GM23338 (cell line): Measurements from ENCODE around the gene MYOZ2. TPM values are rescaled to one million over a fixed set of nuclear protein-coding genes. Genes with fewer than 3 reads are reported as not detected.
A peak's percentile ranks its signal among the peaks of the same experiment; 100 is the strongest.

Experiments
- ATAC-seq: fragments of 200-7000 bp; cut with Tn5 transposase; 3 replicates; pipeline ENCODE4 v1.9.1; 2020
- DNase-seq: peaks from one replicate; pipeline ENCODE4 v3.0.0-alpha.2; 2015; ENCODE audit warnings: low spot score
- H2AFZ ChIP-seq: fragments of 200-600 bp; sonication (generic); 2 replicates; pipeline ENCODE4 v1.8.0; 2016; ENCODE audit warnings: antibody characterized with exemption, mild to moderate bottlenecking, moderate library complexity
- H3F3A ChIP-seq: fragments of 200-600 bp; sonication (generic); replicated peaks from 2 replicates; pipeline ENCODE4 v1.8.0; 2017; ENCODE audit warnings: antibody characterized with exemption, mixed run types, low read depth
- H3K27ac ChIP-seq: fragments of 200-600 bp; sonication (generic); 2 replicates; pipeline ENCODE4 v1.6.1; 2016; ENCODE audit warnings: low read depth
- H3K27me3 ChIP-seq: fragments of 200-600 bp; sonication (generic); 2 replicates; pipeline ENCODE4 v1.8.0; 2016; ENCODE audit warnings: mild to moderate bottlenecking, mixed run types, moderate library complexity; ENCODE audit not compliant: insufficient read depth
- H3K36me3 ChIP-seq: fragments of 200-600 bp; sonication (generic); 2 replicates; pipeline ENCODE4 v1.8.0; 2016; ENCODE audit warnings: mild to moderate bottlenecking; ENCODE audit not compliant: insufficient read depth
- H3K4me1 ChIP-seq: fragments of 200-600 bp; sonication (generic); 2 replicates; pipeline ENCODE4 v1.8.0; 2016; ENCODE audit warnings: mild to moderate bottlenecking, moderate library complexity; ENCODE audit not compliant: insufficient read depth
- H3K4me2 ChIP-seq: fragments of 200-600 bp; sonication (generic); 2 replicates; pipeline ENCODE4 v1.7.1; 2017; ENCODE audit warnings: mixed run types
- H3K4me3 ChIP-seq: fragments of 200-600 bp; sonication (generic); 2 replicates; pipeline ENCODE4 v1.6.1; 2016; ENCODE audit warnings: mixed run types
- H3K79me2 ChIP-seq: fragments of 200-600 bp; sonication (generic); replicated peaks from 2 replicates; pipeline ENCODE4 v1.8.0; 2017; ENCODE audit warnings: mild to moderate bottlenecking; ENCODE audit not compliant: insufficient read depth
- H3K9me2 ChIP-seq: fragments of 200-600 bp; sonication (generic); 2 replicates; pipeline ENCODE4 v1.8.0; 2017; ENCODE audit not compliant: insufficient read depth
- H4K20me1 ChIP-seq: fragments of 200-600 bp; sonication (generic); replicated peaks from 2 replicates; pipeline ENCODE4 v1.8.0; 2017; ENCODE audit warnings: mild to moderate bottlenecking; ENCODE audit not compliant: insufficient read depth
- H3K27ac Mint-ChIP-seq: 2 replicates; pipeline ENCODE4 v1.8.0; 2020; ENCODE audit warnings: inconsistent platforms, mild to moderate bottlenecking, moderate library complexity, mixed read lengths
- H3K27me3 Mint-ChIP-seq: 3 replicates; pipeline ENCODE4 v1.8.0; 2022; ENCODE audit warnings: low read depth, mild to moderate bottlenecking, moderate library complexity, mixed read lengths, inconsistent platforms; ENCODE audit not compliant: insufficient read depth, poor library complexity
- H3K36me3 Mint-ChIP-seq: 3 replicates; pipeline ENCODE4 v1.8.0; 2021; ENCODE audit warnings: low read depth, mild to moderate bottlenecking, inconsistent platforms, moderate library complexity, mixed read lengths
- H3K4me1 Mint-ChIP-seq: 3 replicates; pipeline ENCODE4 v1.8.0; 2020; ENCODE audit warnings: mild to moderate bottlenecking, inconsistent platforms, mixed read lengths
- H3K4me3 Mint-ChIP-seq: 3 replicates; pipeline ENCODE4 v1.8.0; 2021; ENCODE audit warnings: moderate library complexity, mild to moderate bottlenecking, inconsistent platforms, mixed read lengths
- H3K9me3 Mint-ChIP-seq: 3 replicates; pipeline ENCODE4 v1.8.0; 2020; ENCODE audit warnings: moderate library complexity, mild to moderate bottlenecking, inconsistent platforms, mixed read lengths
- CTCF ChIP-seq, 2 experiments: fragments of 200-600 bp in 1 of 2; sonication (generic) in 1 of 2; conservative IDR thresholded peaks; 2 replicates each; pipeline versions ENCODE4 v1.5.1 to v1.6.1; 2016 to 2017; ENCODE audit warnings: antibody characterized with exemption in 2 of 2, low read depth in 2 of 2, mild to moderate bottlenecking in 2 of 2, moderate library complexity in 1 of 2
- ETS1 ChIP-seq: IDR thresholded peaks from 2 replicates; pipeline ENCODE4 v1.6.1; 2016; ENCODE audit warnings: antibody characterized with exemption
- EZH2 ChIP-seq: fragments of 200-600 bp; sonication (generic); IDR thresholded peaks from one replicate; pipeline ENCODE4 v1.8.0; 2017; ENCODE audit warnings: antibody characterized with exemption, mild to moderate bottlenecking, low read depth; ENCODE audit not compliant: unreplicated experiment
- EZH2phosphoT487 ChIP-seq: fragments of 200-600 bp; sonication (generic); IDR thresholded peaks from one replicate; pipeline ENCODE4 v1.8.1; 2018; ENCODE audit warnings: antibody characterized with exemption; ENCODE audit not compliant: unreplicated experiment
- JUNB ChIP-seq: IDR thresholded peaks from one replicate; pipeline ENCODE4 v1.6.1; 2016; ENCODE audit warnings: antibody characterized with exemption; ENCODE audit not compliant: unreplicated experiment
- NANOG ChIP-seq: IDR thresholded peaks from 2 replicates; pipeline ENCODE4 v1.6.1; 2016; ENCODE audit warnings: antibody characterized with exemption, borderline replicate concordance
- POLR2AphosphoS5 ChIP-seq: IDR thresholded peaks from 2 replicates; pipeline ENCODE4 v1.6.1; 2016; ENCODE audit warnings: antibody characterized with exemption, low read depth
- REST ChIP-seq: IDR thresholded peaks from one replicate; pipeline ENCODE4 v1.6.1; 2018; ENCODE audit warnings: antibody characterized with exemption; ENCODE audit not compliant: unreplicated experiment
- STAT1 ChIP-seq: IDR thresholded peaks from one replicate; pipeline ENCODE4 v1.6.1; 2016; ENCODE audit warnings: antibody characterized with exemption; ENCODE audit not compliant: unreplicated experiment
- ZNF114 ChIP-seq: fragments of 250-450 bp; sonication (Bioruptor Pico); IDR thresholded peaks from 2 replicates; pipeline ENCODE4 v1.5.0; 2020; ENCODE audit warnings: mild to moderate bottlenecking, moderate library complexity
- ZNF331 ChIP-seq: fragments of 250-450 bp; sonication (Bioruptor Pico); IDR thresholded peaks from 2 replicates; pipeline ENCODE4 v1.5.0; 2020; ENCODE audit warnings: low read depth, mild to moderate bottlenecking, moderate library complexity
- ZNF462 ChIP-seq: fragments of 250-450 bp; sonication (Bioruptor Pico); IDR thresholded peaks from 2 replicates; pipeline ENCODE4 v1.5.0; 2020; ENCODE audit warnings: mild to moderate bottlenecking, moderate library complexity
- polyA plus RNA-seq: library from polyadenylated mRNA; unstranded; fragments of >200 nt; fragmentation: Nextera tagmentation; extraction: Ambion mirVana; gene quantifications from 2 replicates; pipeline ENCODE4 v1.2.1, GENCODE V29; 2016
- total RNA-seq: library from RNA; depleted of rRNA; stranded (reverse); fragments of >200 nt; shearing (Covaris generic); gene quantifications from 2 replicates; pipeline ENCODE4 v1.2.3, GENCODE V29; 2014

Gene MYOZ2
- total and polyA plus RNA-seq, 2 experiments from 2014 or later = not detected

DNA sequence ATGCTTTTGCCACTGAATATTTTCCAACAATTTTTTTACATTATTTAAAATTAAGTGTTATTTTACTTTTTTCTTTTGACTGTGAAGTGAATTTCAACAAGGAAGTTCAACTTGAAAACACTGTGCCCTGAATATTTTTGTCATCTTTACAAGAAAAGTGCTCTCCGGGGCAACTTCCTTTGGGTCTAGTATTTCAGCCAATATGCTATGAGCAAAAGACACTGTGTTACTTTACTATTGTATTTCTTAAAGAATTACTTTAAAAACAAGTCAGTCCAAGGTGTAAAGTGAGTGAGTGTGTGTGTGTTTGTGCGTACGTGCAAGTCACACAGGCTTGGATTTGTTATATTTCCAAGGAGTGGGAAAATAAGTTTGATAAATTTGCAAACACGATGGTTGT, 69.3 kb downstream of the MYOZ2 start:
- Histone ChIP-seq H3K79me2 (no peaks in the 10 kb centered on the region), H3K4me2 (peak overlapping the region; percentile 30), H2AFZ (no peak overlapping the region), H3K9me2 (no peaks in the 10 kb centered on the region), H3K27me3 (no peaks in the 10 kb centered on the region), H3K27ac (no peak overlapping the region), H3K4me1 (peaks cover 13% of the 10 kb centered on the region), H3F3A (no peaks in the 10 kb centered on the region), H4K20me1 (no peaks in the 10 kb centered on the region), H3K36me3 (no peaks in the 10 kb centered on the region), H3K4me3 (no peak overlapping the region)
- H3K27me3 Mint-ChIP-seq = peaks cover 4% of the 10 kb centered on the region
- no peak for TF ChIP-seq REST
- no peak for TF ChIP-seq ZNF331 (CRISPR knock-in tag)
- TF ChIP-seq POLR2AphosphoS5 = no peak
- no peak for TF ChIP-seq ZNF114 (CRISPR knock-in tag)
- no peak for TF ChIP-seq ZNF462 (CRISPR knock-in tag)
- no peak for TF ChIP-seq CTCF (conservative IDR thresholded peaks at IDR 0.05; ENCODE audit: low read depth in 2 of 2)
- TF ChIP-seq STAT1 = no peak
- no peak for TF ChIP-seq ETS1
- no peak for TF ChIP-seq JUNB
- TF ChIP-seq NANOG = no peak
- TF ChIP-seq EZH2phosphoT487 = no peak
- TF ChIP-seq EZH2 = no peak
- peaks cover 7% of the 10 kb centered on the region for H3K9me3 Mint-ChIP-seq
- H3K4me1 Mint-ChIP-seq = peaks cover 14% of the 10 kb centered on the region; the same call in 2 of the 3 replicates
- DNase-seq (no peak), ATAC-seq (no peak)
- H3K27ac Mint-ChIP-seq = no peak overlapping the region
- no peak overlapping the region for H3K4me3 Mint-ChIP-seq
- H3K36me3 Mint-ChIP-seq = 0 out of 3 replicates have a peak, but pooled peaks cover 3% of the 10 kb centered on the region
